ENCODE data around the gene AAK1.
"Not testable (repeated sequence)": the region's sequence is repeated elsewhere in the genome, so short reads cannot be mapped to it uniquely, and the experiment has no call there.

AAK1 gene

GRCh38 chr2:69567157-69567908 lies 76.2 kb downstream of the AAK1 start:
- DNase-seq, result no peak

GRCh38 chr2:69566669-69567068 lies 76.9 kb downstream of the AAK1 start:
- DNase-seq, result no peak

- DNase-seq, result peak; percentile 44 to 52
These were observed 78.1 kb downstream of the AAK1 start for GRCh38 chr2:69565431-69565839.

DNA sequence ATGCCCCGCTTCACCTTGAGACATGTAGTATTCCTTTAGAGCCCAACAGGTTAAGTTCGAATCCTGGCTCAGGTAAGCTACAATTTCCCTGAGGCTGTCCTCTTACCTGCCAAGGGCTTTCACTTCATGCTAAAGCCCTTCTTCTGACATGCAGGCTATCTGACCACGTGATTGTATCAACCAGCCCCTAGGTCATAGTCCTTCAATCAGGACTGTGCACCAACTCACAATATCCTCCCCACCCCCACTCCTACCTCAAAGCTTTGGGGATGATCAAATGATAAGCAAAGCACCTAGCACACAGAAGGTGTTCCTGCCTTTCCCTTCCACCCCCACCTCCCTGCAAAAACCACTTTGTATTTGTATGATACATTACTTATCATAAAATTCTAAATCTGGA lies 78.9 kb downstream of the AAK1 start:
- no peak for DNase-seq

DNA sequence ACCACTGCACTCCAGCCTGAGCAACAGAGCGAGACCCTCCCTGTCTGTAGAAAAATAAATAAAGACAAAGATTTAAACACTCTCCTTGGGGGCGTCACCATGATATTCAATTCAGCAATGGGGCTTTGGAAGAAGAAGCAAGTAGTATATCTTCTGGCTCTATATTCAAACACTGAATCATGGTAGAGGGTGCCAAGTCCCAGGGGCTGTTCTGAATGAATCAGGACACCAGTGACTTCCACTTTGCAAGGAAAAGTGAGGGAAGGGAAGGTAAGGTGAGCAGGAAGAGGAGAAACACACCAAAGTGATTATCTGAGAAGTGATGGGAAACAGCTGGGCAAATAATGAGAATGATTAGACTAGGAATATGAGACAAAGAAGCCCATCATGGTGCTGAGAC lies 80.5 kb downstream of the AAK1 start:
- no peak for DNase-seq

DNA sequence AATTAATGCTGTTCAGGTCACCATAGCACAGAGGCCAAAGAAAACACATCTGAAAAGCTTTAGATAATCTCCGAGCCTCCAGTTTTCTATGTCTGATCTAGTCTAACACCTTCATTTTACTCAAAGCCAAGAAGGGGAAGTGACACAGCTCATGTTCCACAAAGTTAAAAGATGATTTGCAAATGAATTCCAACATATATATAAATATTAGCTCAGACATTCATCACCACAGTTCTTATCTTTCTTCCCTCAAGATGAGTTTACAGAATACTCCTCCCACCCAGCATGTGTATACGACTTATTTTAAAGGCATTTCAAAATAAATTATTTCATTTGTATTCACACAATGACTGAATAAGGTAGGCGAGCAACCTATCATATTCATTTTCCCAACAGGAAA lies 82.4 kb downstream of the AAK1 start:
- DNase-seq, result no peak

DNA sequence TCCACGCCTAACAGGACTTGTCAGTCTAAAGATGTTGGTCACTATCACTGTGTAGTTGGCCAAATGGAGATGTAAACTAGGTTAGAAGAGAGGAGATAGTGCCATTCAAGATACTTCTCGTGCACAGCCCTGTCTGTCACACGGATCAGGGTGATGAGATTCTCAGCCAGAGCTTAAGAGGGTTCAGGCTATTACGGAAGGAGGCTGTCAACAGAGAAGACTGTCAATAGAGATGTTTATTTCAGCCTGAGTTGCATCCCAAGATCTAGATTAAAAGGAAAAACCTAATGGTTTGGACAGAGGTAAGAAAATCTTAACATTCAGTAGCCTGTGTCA lies 83.4 kb downstream of the AAK1 start:
- DNase-seq, result no peak

DNA sequence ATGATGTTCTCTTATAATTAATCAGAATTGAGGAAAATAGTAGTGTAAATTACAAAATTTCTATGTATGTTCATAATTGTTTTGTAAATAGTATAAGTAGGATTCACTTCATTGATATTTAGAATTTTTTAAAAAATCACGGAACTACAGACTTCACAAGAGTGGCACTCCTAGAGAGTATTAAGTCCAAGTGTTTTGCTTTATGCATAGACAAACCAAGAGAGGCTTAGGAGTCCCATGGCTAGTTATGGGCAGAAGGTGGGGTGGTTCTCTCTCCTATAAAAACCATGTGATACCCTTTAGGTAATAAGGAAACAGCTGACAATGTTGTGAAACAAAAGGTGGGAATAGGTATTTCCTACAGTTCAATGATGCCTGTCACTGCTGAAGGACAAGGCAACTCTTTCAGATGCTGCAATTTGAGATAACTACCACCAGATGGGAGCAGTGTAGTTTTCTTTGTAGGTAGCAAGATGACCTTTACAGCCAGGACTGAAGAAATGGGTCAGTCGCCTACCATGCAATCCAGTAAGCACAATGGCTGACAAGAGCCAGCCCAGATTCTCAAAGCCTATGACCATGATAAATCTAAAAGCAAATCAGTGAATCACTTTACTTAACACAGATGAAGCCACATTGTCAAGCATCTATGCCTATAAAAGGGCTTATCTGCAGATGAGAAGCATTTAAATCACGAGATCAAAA lies 83.9 kb downstream of the AAK1 start:
- peak; percentile 69 to 75 for DNase-seq

GRCh38 chr2:69556008-69556407 lies 87.5 kb downstream of the AAK1 start:
- DNase-seq, result no peak

GRCh38 chr2:69554981-69555380 lies 88.6 kb downstream of the AAK1 start:
- DNase-seq, result no peak

DNA sequence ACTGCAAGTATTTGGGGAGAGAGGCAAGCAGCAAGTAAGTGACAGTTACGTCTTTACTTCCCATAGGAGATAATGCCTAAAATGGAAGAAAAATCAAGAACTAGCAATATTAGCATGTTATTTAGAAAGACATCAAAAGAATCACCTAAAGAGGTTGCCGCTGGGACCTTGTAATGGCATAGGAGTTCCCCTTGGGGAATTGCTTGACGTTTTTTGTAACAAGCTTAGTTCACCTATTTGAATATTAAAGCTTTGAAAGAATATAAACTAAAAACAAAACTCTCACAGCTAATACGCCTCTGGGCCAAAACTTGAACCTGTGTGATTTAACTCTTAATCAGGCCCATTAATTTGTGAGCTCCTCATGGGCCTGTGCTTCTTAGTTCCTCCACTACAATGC lies 89.0 kb downstream of the AAK1 start:
- no peak for DNase-seq

DNA sequence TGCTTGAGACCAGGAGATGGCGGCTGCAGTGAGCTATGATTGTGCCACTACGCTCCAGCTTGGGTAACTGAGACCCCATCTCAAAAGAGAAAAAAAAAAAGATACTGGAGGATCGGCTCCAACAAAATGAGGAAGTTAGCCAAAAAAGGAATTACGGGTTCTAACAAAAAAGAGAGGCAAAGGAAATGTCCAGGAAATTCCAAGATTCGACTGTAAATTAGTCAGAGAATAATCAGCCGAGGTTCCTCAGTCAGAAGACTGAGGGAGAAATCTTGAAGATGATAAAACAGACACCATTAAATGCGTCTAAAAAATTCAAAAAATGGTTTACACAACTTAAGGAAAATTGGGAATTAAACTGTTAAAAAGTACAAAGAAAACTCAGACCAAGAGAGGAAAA lies 89.5 kb downstream of the AAK1 start:
- no peak for DNase-seq

DNA sequence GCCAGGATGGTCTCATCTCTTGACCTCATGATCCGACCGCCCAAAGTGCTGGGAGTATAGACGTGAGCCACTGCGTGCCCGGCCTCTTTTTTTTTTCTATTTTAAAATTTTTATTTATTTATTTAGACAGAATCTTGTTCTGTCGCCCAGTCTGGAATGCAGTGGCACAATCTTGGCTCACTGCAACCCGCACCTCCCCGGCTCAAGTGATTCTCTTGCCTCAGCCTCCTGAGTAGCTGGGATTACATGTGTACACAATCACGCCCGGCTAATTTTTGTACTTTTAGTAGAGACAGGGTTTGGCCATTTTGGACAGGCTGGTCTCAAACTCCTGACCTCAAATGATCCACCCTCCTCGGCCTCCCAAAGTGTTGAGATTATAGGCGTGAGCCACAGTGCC lies 93.0 kb downstream of the AAK1 start:
- DNase-seq, result not testable (repeated sequence)

- no peak for DNase-seq
These were observed 94.1 kb downstream of the AAK1 start for GRCh38 chr2:69549421-69549820.

GRCh38 chr2:69547984-69548715 lies 95.4 kb downstream of the AAK1 start:
- DNase-seq, result no peak

DNA sequence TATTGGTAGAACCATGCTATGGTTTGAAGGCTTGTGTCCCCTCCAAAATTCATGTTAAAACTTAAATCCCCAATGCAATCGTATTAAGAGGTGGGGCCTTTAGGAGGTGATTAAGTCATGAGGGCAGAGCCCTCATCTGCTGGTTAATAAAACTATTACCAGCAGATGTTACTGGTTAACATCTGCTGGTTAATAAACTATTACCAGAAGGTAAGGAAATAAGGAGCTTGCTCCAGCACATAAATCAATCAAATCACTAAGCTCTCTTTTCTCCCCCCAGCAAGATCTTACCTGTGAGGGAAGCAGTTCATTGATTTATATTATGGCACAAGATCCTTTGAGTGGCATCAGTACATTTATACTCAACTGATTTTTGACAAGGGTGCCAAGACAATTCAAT lies 96.9 kb downstream of the AAK1 start:
- no peak for DNase-seq

GRCh38 chr2:69545477-69545932 lies 98.0 kb downstream of the AAK1 start:
- no peak for DNase-seq

- DNase-seq, result no peak
These were observed 98.6 kb downstream of the AAK1 start for GRCh38 chr2:69544951-69545350.

GRCh38 chr2:69539549-69539908 lies 104.0 kb downstream of the AAK1 start:
- no peak for DNase-seq

- no peak for DNase-seq
These were observed 104.5 kb downstream of the AAK1 start for GRCh38 chr2:69538872-69539548.

DNA sequence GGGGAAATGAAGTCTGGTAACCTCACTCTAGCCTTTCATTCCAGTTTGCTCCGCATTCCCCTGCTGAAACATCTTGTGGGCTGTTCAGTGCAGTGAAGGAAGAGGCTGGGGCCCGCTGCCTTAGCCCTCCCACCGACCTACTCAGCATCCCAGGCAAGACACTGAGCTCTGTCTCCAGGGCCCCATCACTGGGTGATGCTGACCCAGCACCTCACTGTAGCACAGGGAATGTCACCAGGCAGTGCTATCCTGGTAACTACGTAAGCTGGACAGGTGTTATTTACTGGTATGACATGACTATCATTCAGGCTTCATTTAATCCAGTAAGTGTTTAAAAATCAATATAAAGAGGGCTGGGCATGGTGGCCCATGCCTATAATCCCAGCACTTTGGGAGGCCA lies 105.3 kb downstream of the AAK1 start:
- DNase-seq, result no peak

- DNase-seq, result peak in 1 of 2 experiments; percentile 7
These were observed 107.7 kb downstream of the AAK1 start for GRCh38 chr2:69535817-69536241.

DNA sequence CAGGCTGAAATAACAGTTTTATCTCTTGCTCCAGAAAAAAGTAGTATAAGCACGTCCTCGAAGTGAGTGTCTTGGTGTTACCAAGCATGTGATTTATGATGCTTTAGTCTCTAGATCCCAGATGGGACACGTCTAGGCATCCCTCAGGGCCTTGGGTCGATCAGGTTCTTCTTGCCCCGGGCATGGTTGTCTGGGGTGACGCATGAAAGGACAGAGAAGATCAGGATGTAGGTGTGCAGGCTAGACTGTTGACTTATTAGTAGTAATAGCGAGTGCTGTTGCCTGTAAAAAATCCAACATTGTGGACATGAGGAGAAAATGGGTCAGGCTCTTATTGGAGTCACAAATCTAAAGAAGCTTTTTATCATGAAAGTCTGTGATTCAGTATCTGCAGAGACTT lies 112.4 kb downstream of the AAK1 start:
- no peak for DNase-seq

All from AML-193 (cell line).